GM19328 (cell line): Measurements from ENCODE around the gene FHAD1.
"Not testable (repeated sequence)": the region's sequence is repeated elsewhere in the genome, so short reads cannot be mapped to it uniquely, and the experiment has no call there.

ENCODE experiments used
- ATAC-seq: cut with Tn5 transposase; IDR thresholded peaks from one replicate; pipeline ENCODE4 v1.9.1; 2021; ENCODE audit warnings: mild to moderate bottlenecking, moderate library complexity; ENCODE audit not compliant: unreplicated experiment

FHAD1 gene

DNA sequence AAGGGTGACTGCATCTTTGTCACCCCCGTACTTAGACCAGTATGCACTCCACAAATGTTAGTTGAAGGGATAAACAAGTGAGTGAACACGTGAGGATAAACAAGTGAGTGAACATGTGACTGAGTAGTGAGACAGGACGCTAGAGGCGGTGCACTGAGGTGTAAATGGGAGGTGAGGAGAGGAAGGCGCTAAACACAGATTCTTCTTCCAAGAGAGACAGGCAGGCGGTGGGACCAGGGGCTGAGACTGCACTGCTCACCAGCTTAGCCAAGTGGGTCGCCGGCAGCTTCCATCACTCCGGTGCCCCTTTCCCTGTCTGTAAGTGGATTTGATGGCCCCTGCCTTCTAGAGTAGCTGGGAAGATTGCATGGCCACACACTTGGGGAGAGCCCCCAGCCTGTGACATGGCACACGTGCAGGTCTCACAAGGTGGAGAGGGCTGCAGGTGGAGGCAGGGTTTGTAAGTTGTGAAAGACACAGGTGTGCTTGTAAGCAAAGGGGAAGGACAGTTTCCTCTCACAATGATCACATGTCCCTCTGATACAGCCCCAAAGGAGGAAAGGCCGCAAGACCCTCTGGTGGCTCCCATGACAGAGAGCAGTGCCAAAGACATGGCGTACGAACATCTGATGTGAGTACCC, 115.2 kb downstream of the FHAD1 start:
- no peak for ATAC-seq

DNA sequence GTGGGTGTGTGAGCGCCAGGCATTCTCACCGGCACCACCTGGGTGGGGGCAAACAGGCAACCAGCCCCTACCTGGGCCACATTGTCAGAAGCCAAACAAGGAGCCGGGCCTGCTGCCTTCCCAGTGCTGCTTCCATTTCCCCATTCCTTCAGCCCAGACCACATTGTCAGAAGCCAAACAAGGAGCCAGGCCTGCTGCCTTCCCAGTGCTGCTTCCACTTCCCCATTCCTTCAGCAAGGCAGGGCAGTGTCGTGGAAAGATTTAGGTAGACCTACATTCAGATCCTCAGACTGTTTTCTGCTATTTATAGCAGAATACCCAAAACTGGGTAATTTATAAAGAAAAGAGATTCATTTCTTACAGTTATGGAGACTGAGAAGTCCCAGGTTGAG, 115.7 kb downstream of the FHAD1 start:
- no peak for ATAC-seq

DNA sequence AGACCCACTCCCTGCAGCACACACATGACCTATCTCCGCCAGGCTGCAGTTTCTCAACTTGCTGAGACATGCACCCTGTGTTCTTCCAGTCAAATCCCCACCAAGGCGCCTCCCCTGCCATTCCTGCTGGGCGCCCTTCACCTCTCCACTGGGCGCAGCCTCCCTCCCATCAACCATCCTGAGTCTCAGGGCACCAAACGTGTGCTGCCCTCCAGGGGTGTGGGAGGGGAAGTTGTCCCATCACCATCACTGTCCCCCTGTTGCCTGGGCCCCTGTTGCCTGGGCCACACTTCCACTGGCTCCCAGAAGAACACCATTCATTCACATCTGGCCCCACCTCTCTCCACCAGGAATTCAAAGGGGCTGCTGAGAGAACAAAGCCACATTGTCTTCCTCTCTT, 117.7 kb downstream of the FHAD1 start:
- no peak for ATAC-seq

DNA sequence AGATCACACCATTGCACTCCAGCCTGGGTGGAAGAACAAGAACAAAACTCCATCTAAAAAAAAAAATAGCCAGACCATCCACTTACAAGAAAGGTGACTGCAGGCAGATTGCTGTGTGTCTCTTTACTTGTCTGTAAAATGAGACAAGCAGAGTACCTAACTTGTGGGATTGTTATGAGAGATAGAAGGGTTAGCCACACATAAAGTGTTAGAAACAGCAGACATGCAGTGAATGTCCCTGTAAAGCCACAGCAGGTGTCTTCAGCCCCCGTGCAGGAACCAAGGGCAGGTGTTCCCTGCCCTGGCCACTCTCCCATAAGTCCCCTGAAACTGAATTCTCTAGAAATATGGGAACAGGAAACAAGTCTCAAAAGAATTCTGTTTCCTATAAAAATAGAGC, 121.9 kb downstream of the FHAD1 start:
- ATAC-seq: no peak

DNA sequence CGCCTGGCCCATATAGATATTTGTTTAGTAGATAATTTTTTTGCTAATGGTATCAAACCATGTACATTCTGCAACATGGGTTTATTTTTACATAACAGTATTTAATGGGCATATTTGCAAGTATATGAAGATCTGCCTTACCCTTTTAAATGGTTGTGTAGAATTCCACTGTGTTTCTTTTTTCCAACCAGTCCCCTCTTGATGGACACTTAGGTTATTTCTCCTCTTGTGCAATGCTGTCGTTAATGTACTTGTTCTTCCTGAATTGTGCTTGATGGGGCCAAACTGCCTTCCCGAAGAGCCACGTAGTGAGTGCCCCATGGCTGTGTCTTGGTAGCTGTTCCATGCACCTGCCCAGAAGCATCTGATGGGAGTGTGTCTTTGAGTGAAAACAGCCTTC, 123.2 kb downstream of the FHAD1 start:
- ATAC-seq: no peak

DNA sequence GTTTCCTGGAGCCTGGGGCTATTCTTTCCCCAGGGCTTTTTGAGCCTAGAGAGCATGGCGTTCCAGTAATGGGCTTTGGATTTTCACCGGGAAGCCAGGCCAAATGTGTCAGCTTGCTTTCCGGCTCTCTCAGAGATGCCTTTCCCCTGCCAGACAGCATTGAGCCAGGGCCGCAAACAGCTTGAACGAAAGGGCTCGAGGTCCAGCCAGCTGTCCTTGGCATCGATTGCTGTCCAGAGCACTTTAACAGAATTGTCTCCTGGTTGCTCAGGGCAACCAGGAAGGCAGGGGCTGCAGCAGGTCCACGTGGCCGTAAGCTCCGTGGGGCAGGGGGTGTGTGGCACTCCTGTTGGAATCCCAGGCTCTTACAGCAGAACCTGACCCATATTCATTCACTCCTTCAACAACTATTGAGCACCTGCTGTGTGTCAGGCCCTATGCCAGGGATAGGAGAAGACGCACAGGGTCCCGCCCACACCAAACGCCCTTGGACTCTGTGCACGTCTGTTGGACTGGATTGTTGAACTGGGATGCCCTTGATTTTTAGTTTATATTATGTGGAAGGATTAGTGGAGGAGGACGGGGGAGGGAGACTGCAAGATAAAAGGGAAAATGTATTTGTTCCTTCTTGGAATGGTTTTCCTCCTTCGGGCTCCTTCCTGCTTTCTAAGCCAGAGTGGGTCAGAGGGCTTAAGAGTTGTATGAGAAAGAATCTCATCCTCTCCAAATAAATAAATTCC, 123.9 kb downstream of the FHAD1 start:
- ATAC-seq: no peak

DNA sequence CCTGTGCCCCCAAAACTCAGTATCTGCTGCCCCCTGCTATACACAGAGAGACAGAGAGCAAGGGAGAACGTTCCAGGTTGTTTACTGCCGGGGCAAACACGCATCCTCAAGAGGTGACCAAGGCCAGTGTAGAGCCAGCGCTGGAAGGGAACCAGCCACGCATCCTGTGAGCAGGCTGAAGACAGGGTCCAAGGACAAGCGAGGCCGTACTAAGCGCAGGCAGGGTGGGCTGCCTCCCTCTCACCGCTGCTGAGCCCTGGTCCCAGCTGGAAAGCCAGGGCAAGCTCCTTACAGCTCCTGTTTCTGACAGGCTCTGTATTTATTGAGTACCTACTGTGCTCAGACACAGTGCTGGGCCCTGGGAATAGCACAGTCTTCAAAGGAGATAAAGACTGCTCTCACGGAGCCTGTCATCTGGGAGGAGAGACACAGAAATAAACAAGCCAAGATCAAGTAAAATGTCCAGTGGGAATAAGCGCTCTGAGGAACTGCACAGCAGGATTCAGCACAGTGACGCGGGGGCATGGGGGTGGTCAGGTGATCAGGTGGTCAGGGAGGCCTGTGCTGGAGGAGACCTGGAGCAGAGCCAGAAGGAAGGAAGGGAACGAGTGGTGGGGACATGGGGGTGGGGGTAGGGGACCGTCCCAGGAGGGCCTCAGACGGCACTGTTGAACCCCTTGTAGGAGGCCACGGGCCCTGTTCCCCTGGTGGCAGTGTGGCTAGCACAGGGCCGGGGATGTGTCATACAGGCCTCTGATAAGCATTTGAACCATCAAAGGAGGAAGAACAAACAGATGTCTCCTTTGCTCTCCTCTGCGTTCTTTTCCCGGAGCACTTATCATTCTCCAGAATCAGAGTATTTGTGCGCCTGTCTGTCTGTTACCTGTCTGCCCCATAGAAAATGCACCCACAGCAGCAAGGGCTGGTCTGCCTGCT, 124.9 kb downstream of the FHAD1 start:
- ATAC-seq: no peak

DNA sequence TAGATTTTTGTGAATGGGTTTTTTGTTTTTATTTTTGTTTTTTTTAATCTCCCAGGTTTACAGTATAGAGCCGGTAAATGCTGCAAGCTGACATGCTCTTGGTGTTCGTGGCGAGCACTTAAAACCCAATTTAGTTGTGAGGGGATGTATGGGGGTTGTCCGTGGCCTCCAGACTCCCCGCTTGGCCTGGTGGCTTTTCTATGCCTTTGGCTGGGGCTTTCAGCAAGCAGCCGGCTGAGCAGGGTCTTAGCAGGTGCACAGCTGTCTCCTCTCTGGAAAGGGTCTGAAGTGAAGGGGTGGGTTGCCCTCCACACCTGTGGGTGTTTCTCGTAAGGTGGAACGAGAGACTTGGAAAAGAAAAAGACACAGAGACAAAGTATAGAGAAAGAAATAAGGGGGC, 131.7 kb downstream of the FHAD1 start:
- ATAC-seq: no peak

DNA sequence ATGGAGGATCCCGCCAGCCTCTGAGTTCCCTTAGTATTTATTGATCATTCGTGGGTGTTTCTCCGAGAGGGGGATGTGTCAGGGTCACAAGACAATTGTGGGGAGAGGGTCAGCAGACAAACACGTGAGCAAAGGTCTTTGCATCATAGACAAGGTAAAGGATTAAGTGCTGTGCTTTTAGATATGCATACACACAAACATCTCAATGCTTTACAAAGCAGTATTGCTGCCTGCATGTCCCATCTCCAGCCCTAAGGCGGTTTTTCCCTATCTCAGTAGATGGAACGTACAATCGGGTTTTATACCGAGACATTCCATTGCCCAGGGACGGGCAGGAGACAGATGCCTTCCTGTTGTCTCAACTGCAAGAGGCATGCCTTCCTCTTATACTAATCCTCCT, 132.1 kb downstream of the FHAD1 start:
- not testable (repeated sequence) for ATAC-seq

DNA sequence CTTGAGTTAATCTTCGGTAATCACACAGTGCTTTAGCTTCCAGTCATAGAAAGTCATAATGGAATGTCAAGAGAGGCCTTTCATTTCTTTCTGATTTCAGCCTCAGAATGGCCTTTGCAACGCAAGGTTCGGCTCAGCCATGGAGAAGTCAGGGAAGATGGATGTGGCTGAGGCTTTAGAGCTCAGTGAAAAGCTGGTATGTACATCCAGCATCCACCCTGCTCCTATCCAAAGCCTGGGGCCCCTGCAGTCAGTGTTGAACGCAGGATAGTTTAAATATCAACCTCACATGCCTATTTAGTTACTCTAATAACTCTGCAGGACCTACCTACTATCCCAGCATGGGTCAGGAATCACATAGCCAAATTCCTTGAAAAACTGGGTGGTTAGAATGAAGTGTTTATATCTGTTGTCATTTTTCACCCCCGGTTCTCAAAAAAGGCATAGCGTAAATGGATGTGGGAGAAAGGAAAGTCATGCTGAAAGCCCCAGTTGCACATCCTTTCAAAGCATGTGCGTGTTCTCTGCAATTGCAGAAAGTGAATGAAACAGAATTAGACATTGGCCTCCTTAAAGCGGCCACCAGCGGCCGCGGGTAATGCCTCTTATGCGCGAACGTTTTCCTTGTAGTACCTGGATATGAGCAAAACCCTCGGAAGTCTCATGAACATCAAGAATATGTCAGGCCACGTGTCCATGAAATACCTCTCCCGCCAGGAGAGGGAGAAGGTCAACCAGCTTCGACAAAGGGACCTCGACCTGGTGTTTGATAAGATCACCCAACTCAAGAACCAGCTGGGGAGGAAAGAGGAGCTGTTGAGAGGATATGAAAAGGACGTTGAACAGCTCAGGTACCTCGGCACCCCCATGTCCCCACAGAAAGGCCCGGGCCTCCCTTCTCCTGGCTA, 133.8 kb downstream of the FHAD1 start:
- no peak for ATAC-seq

DNA sequence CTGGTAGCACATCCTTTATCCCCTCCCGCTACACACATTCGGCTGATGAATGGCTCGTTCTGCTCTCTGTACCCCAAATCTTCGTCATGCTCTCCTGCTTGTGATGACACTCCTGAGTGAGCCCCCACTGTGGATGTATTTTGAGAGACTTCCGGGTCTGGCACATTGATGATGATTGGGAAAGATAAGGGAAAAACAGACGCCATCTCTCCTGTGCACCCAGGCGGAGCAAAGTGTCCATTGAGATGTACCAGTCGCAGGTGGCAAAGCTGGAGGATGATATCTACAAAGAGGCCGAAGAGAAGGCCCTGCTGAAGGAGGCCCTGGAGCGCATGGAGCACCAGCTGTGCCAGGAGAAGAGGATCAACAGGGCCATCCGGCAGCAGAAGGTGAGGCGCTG, 134.8 kb downstream of the FHAD1 start:
- no peak for ATAC-seq

DNA sequence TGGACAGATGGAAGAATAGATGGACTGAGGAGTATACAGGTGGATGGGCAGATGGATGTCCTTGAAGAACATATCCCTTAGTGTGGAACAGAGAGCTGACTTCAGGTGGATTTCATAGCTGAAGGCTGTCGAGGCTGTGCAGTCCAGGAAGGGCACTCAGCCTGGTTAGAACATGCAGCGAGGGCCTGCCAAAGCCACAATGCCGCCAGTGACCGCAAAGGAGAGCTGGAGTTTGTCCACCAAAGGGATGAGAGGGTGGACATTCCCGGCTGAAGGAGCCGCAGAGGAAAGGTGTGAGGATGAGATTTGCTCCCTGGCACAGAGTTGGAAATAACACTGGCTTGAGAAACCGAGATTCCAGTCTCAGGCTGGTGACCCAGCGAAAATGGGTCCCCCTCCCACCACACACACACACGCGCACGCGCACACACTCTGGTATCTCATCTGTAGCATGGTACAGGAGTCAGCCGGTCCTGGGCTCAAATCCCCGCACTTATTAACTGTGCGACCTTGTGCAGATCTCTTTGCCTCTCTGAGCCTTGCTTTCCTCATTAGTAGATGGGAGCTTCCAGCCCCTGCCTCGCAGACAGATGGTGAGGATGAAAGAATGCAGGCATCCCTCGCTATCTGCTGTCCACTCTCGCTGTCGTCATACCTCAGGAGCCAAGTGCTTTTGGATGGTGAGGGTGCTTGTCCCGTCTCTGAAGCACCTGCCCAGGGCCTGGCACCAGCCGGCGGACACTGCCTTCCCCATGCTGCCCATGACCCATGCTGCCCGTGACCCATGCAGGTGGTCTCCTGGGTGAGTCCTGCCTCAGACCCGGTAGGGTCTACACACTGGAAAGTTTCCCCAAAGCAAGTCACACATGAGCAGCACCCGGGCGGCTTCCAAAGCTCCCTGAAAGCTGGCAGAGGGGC, 135.8 kb downstream of the FHAD1 start:
- no peak for ATAC-seq

DNA sequence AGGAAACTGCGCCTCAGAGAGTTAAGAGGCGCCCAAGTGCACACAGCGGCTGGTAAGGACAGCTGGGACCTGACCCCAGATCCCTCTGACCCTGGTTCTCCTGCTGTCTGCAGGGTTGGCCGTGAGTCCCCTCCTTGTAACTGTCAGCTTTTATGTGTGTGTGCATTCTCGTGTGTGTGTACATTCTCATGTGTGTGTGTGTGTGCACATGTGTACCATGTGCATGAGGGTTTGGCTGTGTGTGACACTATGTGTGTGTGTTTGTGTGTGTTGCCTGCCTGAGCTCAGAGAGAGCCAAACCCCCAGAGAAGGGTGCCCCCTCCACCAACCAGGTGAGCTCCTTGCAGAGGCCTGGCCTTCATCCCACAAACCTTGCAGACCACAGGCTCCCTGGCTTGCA, 136.8 kb downstream of the FHAD1 start:
- ATAC-seq: no peak

DNA sequence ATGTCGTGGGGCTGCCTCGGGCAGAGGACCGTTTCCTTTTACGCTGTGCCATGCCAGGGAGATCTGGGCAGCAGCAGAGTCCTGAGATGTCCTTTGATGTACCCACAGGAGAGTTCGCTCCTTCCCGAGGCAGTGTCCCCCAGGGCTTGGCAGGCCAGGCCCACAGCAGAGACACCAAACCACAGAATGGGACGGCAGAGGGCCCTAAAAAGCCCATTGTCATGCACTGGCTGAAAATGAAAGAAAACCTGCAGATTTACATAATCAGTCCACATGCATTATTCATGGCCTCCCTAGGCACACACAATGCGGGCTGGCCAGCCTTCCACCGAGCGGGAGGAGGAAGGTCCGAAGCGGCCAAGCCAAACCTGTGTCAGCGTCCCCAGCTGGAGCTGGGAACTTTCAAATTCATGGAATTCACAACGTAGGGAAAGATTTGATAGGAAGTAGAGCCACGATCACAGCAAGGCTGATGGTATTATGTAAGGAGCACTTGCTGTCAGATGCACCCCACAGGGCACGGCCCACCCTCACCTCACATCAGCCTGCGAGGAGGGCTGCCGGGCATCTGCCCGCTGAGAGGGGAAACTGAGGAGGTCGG, 137.4 kb downstream of the FHAD1 start:
- ATAC-seq: no peak

DNA sequence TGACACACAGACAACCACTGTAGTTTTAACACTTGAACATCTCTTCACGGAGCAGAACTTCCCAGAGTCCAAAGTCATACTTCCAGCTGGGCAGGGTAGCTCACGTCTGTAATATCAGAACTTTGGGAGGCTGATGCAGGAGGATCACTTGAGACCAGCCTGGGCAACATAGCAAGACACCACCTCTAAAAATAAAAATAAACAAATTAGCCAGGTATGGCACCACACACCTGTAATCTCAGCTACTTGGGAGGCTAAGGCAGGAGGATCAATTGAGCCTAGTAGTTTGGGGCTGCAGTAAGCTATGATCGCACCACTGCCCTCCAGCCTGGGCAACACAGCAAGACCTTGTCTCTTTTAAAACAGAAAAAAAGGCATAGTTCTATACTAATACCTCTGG, 138.4 kb downstream of the FHAD1 start:
- ATAC-seq: no peak

DNA sequence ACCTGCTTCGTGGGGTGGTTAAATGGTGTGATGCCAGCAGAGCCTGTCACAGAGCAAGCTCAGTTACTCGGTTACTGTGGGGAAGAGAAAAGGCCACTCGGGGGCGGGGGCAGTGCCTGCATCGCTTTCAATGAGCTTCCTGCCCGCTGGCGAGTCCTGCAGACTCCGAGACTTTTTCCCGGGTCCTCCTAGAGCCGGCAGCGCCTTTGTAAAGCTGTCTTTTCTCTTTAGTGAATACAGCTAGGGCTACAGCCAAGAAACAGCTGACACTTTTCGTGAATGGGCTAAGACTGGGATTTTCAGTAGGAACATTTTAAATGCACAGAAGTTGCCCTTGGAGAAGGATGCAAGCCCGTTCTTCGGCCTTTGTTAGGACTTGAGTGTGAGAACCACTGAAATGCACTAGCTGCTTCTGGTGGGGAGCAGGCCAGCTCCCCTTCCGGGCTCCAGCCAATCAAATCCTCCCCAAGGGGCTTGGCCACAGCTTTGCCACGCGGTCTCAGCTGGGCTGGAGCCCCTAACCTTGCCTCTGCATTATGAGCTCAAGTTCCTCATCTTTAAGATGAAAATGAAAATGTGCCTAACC, 139.2 kb downstream of the FHAD1 start:
- no peak for ATAC-seq

DNA sequence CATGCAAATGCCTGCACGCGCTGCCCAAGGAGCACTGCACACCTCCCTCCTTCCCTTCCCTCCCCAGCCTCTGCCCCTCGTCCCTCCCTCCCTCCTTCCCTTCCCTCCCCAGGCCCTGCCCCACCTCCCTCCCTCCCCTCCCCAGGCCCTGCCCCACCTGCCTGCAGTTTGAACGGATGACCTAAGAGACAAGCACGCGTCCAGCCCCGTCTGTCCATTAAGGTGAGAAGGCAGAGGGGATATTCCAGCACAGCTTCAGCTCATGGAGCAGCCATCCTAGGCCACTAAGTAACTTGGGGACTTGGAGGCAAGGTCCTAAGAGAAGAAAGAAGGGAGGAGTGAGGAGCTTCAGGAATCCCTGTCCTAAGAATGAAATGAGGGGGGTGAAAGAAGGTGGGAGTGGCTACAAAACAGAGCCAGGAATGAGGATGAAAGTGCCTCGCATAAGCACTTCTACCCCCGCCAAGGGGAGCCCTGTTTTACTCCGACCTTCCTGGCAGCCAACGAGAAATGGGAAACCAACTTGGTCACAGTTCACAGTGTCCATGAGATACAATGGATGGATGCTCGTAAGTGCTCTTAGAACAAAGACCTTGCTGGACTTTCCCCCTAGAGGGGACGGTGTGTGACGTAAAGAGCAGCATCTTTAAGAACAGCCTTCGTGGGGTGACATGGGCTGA, 141.3 kb downstream of the FHAD1 start:
- ATAC-seq: no peak

DNA sequence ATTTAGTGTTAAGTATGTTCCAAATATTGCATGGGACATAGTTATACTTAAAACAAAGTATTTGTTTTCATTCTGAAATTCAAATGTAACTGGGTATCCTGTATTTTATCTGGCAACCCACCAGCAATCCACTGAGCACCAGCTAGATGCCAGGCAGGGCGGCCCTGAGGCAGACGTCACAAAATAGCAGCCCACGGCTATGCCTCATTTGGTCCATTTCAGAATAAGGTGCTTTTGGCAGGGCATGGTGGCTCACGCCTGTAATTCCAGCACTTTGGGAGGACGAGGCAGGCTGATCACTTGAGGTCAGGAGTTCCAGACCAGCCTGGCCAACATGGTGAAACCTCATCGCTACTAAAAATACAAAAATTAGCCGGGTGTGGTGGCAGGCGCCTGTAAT, 142.8 kb downstream of the FHAD1 start:
- not testable (repeated sequence) for ATAC-seq
